CD4-positive, alpha-beta T cell treated with Interleukin-6 at 100 ng/mL for 8 hours (primary cell): Measurements from ENCODE around the gene SLC6A16.
"Not testable (repeated sequence)": the region's sequence is repeated elsewhere in the genome, so short reads cannot be mapped to it uniquely, and the experiment has no call there.

Experiments used
- DNase-seq: peaks from one replicate; pipeline ENCODE4 v3.0.0-alpha.2; 2020; ENCODE audit warnings: mixed read lengths, low spot score

Gene SLC6A16

GRCh38 chr19:49324801-49325576, at the start of gene SLC6A16:
TSS of gene SLC6A16 (minus strand) at chr19:49325191. CDS start at chr19:49311347, 13,844 bp downstream.
- no peak for DNase-seq

- DNase-seq = not testable (repeated sequence)
Observed at GRCh38 chr19:49373174-49373573, 48.2 kb upstream of the SLC6A16 start.

DNA sequence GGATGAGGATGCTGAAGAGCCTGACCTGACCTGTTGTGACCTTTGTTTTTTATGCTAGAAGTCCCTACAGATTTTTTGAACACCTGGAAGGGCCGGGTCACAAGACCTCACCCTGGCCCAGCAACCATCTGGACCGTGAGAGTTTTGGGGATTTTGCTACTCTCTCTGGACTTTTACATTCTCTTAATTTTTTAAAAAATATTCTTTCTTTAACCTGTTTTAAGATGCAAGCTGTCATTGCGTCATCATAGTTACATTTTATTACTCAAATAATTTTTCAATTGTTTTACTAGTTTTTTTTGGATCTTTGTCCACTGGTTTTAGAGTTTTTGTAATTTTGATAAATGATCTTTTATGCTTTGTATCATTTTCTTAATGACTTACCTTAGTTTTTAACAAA, 46.2 kb upstream of the SLC6A16 start:
- DNase-seq = no peak

DNA sequence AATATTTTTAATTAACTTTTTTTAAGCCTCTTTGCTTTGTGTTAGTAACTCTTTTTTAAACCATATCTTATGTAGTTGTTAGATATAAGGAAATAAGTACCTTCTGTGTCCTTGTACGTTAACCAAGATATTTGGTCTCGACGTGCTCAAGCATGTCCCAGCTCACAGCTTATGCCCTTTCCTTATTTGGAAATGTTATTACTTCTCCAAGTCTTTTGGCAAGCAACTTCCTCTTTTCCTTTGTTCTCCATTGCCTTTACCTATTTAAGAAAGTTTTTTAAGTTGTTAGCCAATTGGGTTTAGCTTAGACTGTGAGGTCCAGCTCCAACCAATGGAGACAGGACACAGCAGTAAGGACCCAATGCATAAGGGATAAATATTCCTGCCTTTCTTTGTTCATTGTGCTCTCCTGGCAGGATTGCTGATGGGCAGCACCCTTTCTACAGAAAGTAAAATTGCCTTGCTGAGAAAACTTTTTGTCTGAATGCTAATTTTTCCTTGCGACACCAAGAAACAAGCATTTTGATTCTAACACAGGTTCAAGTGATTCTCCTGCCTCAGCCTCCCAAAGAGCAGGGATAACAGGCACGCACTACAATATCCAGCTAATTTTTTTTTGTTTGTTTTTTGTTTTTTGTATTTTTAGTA, 43.8 kb upstream of the SLC6A16 start:
- DNase-seq = no peak

GRCh38 chr19:49366110-49366509, 41.1 kb upstream of the SLC6A16 start:
- no peak for DNase-seq

- no peak for DNase-seq
Observed at GRCh38 chr19:49364083-49364737, 39.2 kb upstream of the SLC6A16 start.

DNA sequence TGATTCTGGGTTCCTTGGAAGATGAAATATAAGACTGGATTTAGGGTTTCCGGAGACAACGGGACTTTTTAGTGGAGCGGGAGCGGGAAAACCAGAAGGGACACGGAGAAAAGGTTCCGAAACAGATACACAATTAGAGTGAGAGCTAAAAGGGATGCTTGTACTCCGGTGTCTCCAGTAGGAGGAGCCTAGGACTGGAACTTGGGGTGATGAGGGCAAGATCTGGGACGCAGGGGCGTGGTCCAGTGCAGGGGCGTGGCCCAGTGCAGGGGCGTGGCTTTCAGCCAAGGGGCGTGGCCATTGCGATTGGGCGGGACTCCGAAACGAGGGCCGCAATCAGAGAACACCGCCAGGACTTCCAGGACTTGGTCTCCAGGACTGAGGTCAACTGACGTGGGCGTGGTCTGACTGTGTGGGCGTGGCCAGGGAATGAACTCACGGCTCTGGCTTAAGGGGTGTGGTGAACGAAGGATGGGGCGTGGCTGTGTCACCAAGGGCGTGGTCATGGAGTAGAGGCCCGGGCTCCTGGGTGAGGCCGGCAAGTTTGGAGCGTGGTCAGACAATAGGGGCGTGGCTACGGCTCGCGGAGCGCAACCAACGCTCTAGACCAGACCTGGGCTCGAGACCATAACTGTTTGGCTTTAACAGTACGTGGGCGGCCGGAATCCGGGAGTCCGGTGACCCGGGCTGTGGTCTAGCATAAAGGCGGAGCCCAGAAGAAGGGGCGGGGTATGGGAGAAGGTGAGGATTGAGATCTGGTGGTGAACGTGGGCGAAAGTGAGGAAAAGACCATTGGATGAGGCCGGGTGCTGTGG, 38.5 kb upstream of the SLC6A16 start, which contains the start of gene DKKL1:
Gene DKKL1 (plus strand): TSS at position 610 of the 815 bp plus-strand sequence. CDS start 122 bp downstream, at position 732.
- DNase-seq = peak; percentile 34

DNA sequence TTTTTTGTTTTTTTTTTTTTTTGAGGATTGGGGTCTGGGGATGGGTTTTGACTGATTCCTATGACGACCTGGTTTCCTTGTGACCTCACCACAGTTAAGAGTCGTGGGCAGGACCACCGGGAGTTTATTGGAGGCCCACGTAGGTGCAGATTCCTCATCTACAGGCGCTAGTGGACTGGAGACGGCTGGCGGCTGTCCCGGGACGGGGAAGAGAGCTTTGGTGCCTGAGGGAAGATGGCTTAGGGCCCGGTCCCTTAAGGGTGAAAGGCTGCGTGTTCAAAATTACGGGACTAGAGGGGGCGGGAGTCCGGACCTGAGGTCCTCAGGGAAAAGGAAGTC, 37.9 kb upstream of the SLC6A16 start:
- DNase-seq = no peak

GRCh38 chr19:49362048-49362928, 37.3 kb upstream of the SLC6A16 start, which contains the start of gene TEAD2:
TSS of gene TEAD2 (minus strand) at chr19:49362416. CDS start at chr19:49360075, 2,341 bp downstream.
- no peak for DNase-seq

- no peak for DNase-seq
Observed at GRCh38 chr19:49361438-49362047, 36.6 kb upstream of the SLC6A16 start.

DNA sequence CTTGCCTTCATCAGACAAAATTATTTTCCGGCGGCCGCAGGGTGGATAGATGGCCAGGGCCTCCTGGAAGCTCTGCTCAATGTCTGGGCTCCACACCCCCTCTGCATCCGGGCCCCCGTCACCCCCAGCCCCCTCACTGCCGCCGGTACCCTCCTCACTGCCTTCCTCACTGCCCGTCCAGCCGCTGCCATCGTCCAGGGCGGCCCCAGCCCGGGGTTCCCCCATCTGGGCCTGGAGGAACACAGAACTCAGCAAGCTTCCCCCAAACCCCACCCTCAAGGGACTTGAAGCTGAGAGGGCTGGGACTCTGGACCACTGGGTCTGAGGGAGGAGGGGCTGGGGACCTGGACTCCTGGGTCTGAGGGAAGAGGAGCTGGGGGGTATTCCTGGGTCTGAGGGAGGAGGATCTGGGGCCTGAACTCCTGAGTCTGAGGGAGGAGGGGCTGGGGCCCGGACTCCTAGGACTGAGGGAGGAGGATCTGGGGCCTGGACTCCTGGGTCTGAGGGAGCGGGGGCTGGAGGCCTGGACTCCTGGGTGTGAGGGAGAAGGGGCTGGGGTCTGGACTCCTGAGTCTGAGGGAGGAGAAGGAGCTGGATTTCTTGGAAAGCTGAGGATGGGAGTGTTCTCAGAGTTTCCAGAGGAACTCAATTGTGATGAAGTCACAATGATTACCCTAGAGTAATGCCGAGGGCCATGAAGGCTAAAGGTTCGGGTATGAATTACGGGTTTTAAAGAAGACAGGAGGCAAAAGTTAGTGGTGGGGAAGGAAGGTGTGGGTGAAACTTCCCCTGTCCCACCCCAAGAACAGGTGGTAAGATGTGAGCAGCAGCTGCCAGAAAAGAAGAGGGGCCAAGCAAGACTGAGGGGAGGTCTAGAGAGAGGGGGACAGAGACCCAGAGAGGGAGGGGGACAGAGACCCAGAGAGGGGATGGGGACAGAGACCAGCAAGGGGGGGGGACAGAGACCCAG, 35.1 kb upstream of the SLC6A16 start:
- no peak for DNase-seq

GRCh38 chr19:49357186-49357585, 32.2 kb upstream of the SLC6A16 start:
- no peak for DNase-seq

- no peak for DNase-seq
Observed at GRCh38 chr19:49356382-49356781, 31.4 kb upstream of the SLC6A16 start.

GRCh38 chr19:49355909-49356353, 30.9 kb upstream of the SLC6A16 start:
- no peak for DNase-seq

DNA sequence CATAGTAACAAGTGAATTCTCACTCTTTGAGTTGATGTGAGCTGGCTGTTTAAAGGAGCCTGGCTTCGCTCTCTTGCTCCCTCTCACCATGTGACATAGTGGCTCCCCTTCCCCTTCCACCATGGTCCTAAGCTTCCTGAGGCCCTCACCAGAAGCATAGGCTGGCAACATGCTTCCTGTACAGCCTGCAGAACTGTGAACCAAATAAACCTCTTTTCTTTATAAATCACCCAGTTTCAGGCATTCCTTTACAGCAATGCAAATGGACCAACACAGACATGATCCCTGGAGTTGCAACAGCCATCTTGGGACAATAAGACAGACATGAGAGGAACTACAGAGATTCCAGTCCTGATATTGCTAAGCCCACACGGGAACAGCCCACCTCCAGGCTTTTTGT, 24.6 kb upstream of the SLC6A16 start:
- no peak for DNase-seq

GRCh38 chr19:49348305-49349189, 23.6 kb upstream of the SLC6A16 start:
- no peak for DNase-seq

- no peak for DNase-seq
Observed at GRCh38 chr19:49347835-49348234, 22.8 kb upstream of the SLC6A16 start.

- no peak for DNase-seq
Observed at GRCh38 chr19:49347191-49347590, 22.2 kb upstream of the SLC6A16 start.
